ENCODE results near the gene BBLN.

GRCh38 chr9:128144239-128145181 is 15.6 kb upstream of the BBLN start:
- TF ChIP-seq CTBP1 (IDR thresholded peaks at IDR 0.05; ENCODE audit: borderline replicate concordance) (no peak), ELF4 (IDR thresholded peaks at IDR 0.05) (no peak), SP1 (IDR thresholded peaks at IDR 0.05) (no peak), TARDBP (IDR thresholded peaks at IDR 0.05) (no peak), HDGF (IDR thresholded peaks at IDR 0.05; ENCODE audit: borderline replicate concordance) (no peak), BHLHE40 (IDR thresholded peaks at IDR 0.05; ENCODE audit: borderline replicate concordance) (no peak), SUZ12 (IDR thresholded peaks at IDR 0.05) (no peak), FOXM1 (IDR thresholded peaks at IDR 0.05; ENCODE audit: borderline replicate concordance) (no peak), NFRKB (IDR thresholded peaks at IDR 0.05) (no peak), ZNF384 (IDR thresholded peaks at IDR 0.05) (no peak)
